ENCODE measurements around the gene TRIM38.
"Not testable (repeated sequence)": the region's sequence is repeated elsewhere in the genome, so short reads cannot be mapped to it uniquely, and the experiment has no call there.

The TRIM38 gene

GRCh38 chr6:26008470-26008869 lies 45.9 kb downstream of the TRIM38 start:
- no peak for DNase-seq

- DNase-seq, result no peak
These were observed 47.2 kb downstream of the TRIM38 start for GRCh38 chr6:26009817-26010216.

- DNase-seq, result no peak
These were observed 49.5 kb downstream of the TRIM38 start for GRCh38 chr6:26012061-26012460.

GRCh38 chr6:26014386-26014785 lies 51.8 kb downstream of the TRIM38 start:
- DNase-seq, result not testable (repeated sequence)

GRCh38 chr6:26016245-26016962 lies 53.8 kb downstream of the TRIM38 start:
- no peak for DNase-seq

GRCh38 chr6:26016963-26017631 lies 54.5 kb downstream of the TRIM38 start:
- DNase-seq, result no peak

GRCh38 chr6:26017632-26017966 lies 55.0 kb downstream of the TRIM38 start:
- DNase-seq, result peak; percentile 38 to 62 (median 49)

GRCh38 chr6:26019261-26019830 lies 56.7 kb downstream of the TRIM38 start:
- DNase-seq, result no peak

- DNase-seq, result no peak
These were observed 57.3 kb downstream of the TRIM38 start for GRCh38 chr6:26019967-26020328.

- DNase-seq, result peak; percentile 47 to 71 (median 61)
These were observed 57.9 kb downstream of the TRIM38 start for GRCh38 chr6:26020329-26021000.

GRCh38 chr6:26021001-26021349 lies 58.4 kb downstream of the TRIM38 start:
- DNase-seq, result peak in 3 of 4 experiments; percentile 23 to 47 (median 29)

GRCh38 chr6:26021350-26022131 lies 58.9 kb downstream of the TRIM38 start:
- peak; percentile 46 to 74 (median 68) for DNase-seq

- DNase-seq, result no peak
These were observed 59.5 kb downstream of the TRIM38 start for GRCh38 chr6:26022132-26022472.

GRCh38 chr6:26022737-26023136 lies 60.1 kb downstream of the TRIM38 start:
- DNase-seq, result no peak

- no peak for DNase-seq
These were observed 62.0 kb downstream of the TRIM38 start for GRCh38 chr6:26024651-26025046.

GRCh38 chr6:26025047-26025893 lies 62.7 kb downstream of the TRIM38 start:
- no peak for DNase-seq

- DNase-seq, result peak; percentile 64 to 78 (median 70)
These were observed 63.6 kb downstream of the TRIM38 start for GRCh38 chr6:26025894-26026832.

GRCh38 chr6:26026833-26027490 lies 64.4 kb downstream of the TRIM38 start:
- peak; percentile 52 to 85 (median 72) for DNase-seq

- no peak for DNase-seq
These were observed 65.0 kb downstream of the TRIM38 start for GRCh38 chr6:26027491-26028211.
